CD1c-positive myeloid dendritic cell (primary cell): ENCODE measurements around the gene DCST2.
A peak's percentile ranks its signal among the peaks of the same experiment; 100 is the strongest.

ENCODE experiments used
- DNase-seq: peaks from one replicate; pipeline ENCODE4 v3.0.0-alpha.2; 2016; ENCODE audit errors: extremely low spot score

Gene DCST2

GRCh38 chr1:155069551-155070157 lies 36.1 kb upstream of the DCST2 start:
- no peak for DNase-seq

GRCh38 chr1:155068599-155068998 lies 35.0 kb upstream of the DCST2 start:
- DNase-seq: no peak

GRCh38 chr1:155066777-155067176 lies 33.2 kb upstream of the DCST2 start:
- DNase-seq: no peak

- no peak for DNase-seq
These were observed 31.4 kb upstream of the DCST2 start for GRCh38 chr1:155064832-155065429.

GRCh38 chr1:155064111-155064831 lies 30.7 kb upstream of the DCST2 start:
- no peak for DNase-seq

- DNase-seq: peak; percentile 91
These were observed 30.0 kb upstream of the DCST2 start, which contains the start of gene EFNA4 for GRCh38 chr1:155063550-155064110. TSS of gene EFNA4 (plus strand) at chr1:155063740. CDS start at chr1:155063824, 84 bp downstream.

GRCh38 chr1:155062702-155063411 lies 29.3 kb upstream of the DCST2 start:
- peak; percentile 74 for DNase-seq

GRCh38 chr1:155062151-155062686 lies 28.6 kb upstream of the DCST2 start:
- DNase-seq: no peak

GRCh38 chr1:155061381-155062150 lies 28.0 kb upstream of the DCST2 start:
- DNase-seq: peak; percentile 91

GRCh38 chr1:155060736-155061135 lies 27.2 kb upstream of the DCST2 start:
- DNase-seq: no peak

- no peak for DNase-seq
These were observed 24.2 kb upstream of the DCST2 start for GRCh38 chr1:155057788-155058211.

- DNase-seq: no peak
These were observed 23.5 kb upstream of the DCST2 start for GRCh38 chr1:155057104-155057503.

- no peak for DNase-seq
These were observed 20.0 kb upstream of the DCST2 start for GRCh38 chr1:155053531-155054105.

- DNase-seq: peak; percentile 13
These were observed 19.1 kb upstream of the DCST2 start for GRCh38 chr1:155052439-155053395.

- DNase-seq: peak; percentile 82
These were observed 18.3 kb upstream of the DCST2 start for GRCh38 chr1:155051777-155052398.

- DNase-seq: no peak
These were observed 17.8 kb upstream of the DCST2 start for GRCh38 chr1:155051342-155051776.

- peak; percentile 95 for DNase-seq
These were observed 17.2 kb upstream of the DCST2 start, which contains the start of gene ADAM15 for GRCh38 chr1:155050560-155051341. TSS of gene ADAM15 (plus strand) at chr1:155051316. CDS start at chr1:155051387, 71 bp downstream.
